Activated T-helper 9 cell treated with anti-CD3 and anti-CD28 coated beads, Interleukin-2, amount 50 U/mL, for 16 hours (primary cell): ENCODE results near the gene LPO.

Experiments used
- DNase-seq: peaks from one replicate; pipeline ENCODE4 v3.0.0-alpha.2; 2020; ENCODE audit warnings: low read depth

Gene LPO

DNA sequence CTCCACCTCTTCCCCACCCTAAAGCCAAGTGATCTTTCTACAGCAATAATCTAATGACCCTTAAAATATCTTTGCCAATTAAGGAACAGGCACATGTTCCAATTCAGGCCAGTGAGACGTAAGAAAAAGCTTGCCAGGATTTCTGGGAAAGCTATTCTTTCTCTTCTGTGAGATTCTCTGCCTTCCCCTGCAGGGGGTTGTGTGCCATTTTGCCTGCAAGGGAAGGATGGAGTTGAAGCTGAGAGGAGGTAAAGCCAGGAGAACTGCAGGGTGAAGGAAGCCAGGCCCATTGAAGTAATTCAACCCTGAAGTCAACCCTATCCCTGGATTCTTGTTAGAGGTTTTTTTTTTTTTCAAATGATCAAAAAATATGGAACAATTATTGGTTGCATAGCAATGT is 9.0 kb upstream of the LPO start:
- DNase-seq: no peak

DNA sequence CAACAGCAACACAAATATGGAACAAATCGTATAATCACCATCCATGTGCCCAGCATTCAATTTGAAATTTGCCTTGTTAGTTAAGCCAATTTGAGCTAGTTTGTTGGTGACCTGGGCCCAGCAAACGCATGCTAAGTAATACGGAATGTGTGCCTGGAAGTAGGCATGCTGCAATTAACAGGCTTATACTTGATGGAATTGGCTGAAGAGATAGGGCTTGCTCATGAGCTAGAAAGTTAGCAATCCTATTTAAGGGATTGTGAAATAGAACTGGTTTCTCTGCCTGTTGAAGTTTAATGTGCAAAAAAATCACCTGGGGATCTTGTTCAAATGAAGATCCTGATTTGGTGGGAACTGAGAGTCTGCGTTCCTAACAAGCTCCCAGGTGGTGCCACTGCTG is 8.5 kb upstream of the LPO start:
- DNase-seq: no peak

DNA sequence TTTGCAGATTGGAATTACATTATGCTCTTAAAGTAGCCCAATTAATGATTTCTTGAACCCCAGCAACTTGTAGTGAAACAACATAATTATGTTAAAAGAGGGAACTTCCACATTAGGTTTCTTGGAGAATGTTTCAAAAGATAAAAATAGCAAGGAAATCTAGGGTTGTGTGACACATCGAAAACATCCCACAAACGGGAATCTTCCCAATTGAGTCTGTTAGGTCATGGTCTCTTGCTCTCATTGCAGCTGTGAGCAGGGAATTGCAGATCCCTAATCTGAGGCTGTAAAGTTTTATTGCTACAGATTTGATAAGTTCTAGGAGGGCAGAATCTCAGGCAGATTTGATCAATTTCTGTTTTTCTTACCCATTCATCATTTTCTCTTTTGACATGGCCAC is 6.7 kb upstream of the LPO start:
- DNase-seq: no peak

DNA sequence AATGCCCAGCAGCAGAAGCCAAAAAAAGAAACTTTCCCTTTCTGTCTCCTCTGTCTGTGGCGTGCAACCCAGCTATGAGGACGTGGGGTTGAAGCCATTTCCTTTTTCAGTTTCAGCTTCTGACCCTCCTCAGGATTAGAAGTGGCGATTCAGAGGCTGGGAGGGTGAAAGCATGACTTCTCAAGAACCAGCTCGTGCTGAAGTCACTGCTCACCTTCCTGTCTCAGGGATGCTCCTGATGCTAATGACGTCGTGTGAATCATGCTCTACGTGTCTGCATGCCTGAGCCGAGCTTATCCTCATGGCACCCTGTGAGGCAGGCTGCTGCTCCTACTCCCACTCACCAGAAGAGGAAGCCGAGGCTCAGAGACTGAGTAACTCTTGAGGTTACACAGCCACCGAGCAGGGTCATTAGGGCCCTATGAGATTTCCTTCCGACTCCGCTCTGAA is 5.7 kb upstream of the LPO start:
- no peak for DNase-seq

DNA sequence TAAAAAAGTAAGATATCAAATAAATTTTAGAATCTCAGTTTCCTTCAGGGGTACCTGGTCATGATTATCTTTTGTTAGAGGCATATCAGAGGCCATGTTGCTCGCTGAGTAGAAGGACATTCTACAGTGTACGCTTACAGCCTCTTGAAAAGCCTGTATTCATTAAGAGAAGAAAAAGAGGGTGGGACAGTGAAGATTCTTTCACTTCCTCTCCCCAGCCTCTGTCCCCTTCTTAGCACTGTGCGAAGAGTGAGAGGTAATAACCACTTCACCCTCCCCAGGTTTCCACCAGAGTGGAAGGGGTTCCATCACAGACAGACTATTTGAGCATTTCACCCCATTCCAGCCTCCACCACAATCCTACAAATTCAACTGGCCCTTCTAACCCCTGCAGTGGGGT is 4.8 kb upstream of the LPO start:
- DNase-seq: no peak

DNA sequence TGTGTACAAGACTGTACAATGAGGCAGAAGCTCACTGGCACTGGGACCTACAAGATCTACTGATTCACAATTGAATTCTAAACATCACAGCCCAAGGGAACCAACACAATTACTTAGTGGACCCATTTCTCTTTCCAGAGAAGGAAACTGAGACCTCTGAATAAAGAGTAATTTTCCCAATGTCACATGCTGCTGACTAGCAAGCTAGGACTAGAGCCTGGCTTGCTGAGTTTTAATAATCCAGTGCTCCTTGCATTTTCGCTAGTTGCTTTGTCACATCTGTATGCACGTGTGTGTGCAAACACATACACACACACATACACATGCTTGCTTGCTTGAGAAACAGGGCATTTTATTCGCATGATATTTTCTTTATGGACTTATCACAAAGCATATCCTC is 3.9 kb upstream of the LPO start:
- DNase-seq: no peak

DNA sequence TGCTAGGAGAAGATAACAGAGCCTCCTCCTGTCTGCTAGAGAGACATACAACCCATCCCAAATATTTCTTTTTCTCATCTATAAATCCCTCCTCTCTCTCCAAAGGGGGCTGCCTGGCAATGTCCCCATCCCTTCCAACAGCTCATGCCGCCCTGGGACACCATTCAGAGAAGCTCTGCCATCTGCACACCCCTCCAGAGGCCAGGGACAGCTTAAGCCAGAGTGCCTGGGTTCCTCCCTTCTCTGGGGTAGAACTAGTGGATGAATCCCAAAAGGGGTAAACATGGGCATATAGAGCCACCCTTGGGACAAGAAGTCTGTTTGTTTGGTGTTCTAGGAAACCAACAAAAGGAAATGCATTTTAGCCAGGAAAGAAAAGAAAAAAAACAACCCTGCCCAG is 2.6 kb upstream of the LPO start:
- no peak for DNase-seq

DNA sequence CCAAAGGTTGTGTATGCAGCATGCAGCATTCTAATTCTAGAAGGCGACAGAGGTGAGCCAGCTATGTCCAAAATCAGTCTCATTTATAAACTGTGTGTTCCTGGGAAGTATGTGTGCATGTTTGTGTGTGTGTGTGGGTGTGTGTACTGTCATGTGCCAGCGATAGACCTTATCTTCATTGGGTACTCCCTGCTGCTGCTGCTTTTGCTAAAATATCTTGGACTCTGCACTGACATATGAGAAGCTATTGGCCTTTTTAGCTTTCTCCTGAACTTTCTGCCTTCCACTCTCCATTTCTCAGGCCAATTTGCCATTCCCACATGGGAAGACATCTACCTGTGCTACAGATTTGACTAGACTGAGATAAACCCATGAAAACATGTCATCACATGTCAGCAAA is 2.0 kb upstream of the LPO start:
- DNase-seq: no peak

DNA sequence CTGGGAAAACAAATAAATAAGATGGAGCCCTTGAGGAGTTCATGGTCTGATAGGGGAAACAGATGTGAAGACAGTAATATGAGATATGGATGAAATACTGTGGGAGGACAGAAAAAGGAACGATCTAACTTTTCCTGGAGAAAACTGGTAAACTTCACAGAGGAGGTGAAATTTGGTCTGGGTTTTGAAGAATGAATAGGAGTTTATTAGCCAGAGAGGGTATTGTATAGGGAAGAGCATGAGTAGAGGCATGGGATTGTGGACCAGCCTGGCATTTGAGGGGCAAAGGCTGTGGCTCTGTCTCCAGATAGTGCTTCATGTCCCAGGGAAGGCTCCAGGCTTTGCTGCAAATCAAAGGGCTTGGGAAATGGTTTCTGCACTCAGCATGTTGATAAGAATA is 1.6 kb downstream of the LPO start:
- no peak for DNase-seq

DNA sequence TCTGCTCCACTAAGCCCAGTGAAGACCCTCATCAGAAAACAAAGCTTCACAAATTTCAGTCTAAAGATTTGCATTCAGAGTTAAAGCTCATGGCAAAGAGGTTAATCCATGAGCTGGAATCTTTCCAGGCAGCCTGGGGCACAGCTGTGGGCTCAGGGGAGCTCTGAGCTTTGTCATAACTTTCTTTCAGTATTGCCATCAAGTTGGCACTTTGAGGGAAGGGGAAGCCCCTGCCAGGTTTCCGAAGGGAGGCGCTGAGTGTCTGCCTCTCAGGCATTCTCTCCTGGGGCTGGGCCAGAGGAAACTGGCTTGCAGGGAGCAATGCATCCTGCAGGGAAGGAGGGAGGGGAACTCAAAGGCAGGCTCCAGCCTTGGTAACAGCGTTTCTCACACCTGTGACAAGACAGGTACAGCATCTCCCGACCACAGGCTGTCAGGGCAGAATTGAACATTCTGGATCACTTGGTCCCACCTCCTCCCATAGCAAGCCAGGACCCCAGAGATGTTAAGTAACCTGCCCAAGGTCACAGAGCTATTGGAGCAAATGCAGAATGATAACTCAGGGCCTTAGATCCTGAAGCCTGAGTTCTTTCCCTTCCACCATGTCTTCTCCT is 3.9 kb downstream of the LPO start:
- DNase-seq: no peak

DNA sequence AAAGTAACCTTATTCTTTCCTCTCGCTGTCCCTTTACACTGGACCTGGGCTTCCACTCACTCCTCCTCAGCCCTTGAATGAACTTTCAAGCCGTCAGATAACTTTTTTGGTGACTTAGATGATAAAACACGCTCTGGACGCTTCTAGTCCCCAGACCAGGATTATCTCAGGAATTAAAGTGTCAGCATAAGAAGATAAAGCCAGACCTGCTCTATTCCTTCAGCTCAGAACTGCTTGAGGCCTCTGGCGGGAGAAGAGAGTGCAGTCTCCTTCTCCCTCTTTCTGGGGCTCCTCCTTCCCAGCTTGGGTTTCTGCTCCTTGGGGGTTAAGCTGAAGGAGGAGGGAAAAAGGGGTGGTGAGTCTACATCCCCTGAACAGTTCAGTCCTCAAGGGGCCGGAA is 6.6 kb downstream of the LPO start:
- DNase-seq: no peak

DNA sequence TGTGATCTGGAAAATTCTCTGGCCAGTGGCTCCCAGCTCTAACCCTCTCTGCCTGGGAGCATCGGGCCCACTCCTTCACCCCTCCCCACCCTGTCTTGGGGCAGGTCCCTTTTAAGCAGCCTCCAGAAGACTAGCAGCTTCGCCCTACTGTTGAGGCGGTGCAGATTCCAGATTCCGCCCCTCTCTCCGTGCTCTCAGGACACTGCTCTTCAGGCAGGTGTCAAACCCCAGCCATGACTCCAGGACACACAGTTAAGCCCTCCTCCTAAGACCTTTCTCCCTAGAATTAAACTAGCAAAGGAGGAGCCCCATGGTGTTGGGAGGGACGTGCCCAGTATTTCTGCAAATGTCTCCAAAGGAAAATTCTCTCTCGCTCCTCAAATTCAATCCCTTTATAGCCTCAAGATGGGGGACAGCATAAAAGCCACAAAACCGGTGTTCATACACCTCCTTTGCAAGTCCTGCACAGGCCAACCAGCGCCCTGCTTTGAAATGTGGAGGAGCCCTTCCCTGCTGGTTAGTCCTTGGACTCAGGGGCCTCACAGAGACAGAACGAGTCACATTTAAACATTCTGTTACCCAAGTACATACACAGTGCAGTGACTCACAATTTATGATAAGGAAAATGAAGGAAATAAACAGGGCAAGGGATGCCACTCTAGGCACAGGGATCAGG is 7.2 kb downstream of the LPO start:
- DNase-seq: no peak

DNA sequence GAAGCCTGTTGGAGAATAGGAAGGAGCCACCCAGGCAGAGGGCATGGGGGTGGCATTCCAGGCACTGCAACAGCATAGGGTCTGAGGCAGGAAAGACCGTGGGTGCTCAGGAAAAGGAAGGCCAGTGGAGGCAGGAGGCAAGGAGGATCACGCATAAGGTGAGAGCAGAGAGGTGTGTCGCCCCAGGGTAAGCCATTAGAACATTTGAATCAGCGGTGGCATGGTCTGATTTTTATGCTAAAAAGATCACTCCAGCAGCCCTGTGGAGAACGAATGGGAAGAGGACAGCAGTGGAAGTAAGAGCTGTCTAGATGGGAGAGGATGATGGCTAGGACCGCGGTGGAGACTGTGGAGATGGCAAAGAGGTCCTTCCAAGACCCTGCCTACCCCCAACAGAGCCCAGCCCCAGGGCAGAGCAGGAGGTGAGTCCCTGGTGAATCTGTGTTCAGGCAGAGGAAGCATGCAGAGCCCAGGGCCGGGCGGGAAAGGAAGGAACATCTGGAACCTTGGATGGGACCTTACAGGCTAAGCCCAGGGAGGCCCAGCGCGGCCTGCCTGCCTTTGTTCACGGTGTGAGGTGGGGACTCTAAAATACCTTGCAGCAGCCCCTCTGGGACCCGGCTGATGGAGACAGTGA is 7.8 kb downstream of the LPO start:
- no peak for DNase-seq

DNA sequence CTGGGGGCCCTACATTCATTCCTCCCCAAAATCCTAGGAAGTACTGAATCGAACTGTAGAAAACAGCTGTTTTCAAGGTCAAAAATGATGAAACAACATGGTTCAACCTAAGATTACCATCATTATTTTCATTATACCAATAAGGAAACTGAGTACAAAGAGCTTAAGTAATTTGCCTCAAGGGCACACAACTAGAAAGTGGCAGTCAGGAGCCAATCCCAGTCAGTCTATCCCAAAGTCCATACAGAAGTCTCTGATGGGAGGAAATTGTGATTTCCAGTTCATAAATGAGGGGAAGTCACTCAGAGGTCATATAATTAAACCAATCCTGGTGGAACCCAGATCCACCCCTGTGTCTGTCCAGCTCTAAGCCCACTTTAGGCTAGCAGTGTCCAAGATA is 8.4 kb downstream of the LPO start:
- DNase-seq: no peak

DNA sequence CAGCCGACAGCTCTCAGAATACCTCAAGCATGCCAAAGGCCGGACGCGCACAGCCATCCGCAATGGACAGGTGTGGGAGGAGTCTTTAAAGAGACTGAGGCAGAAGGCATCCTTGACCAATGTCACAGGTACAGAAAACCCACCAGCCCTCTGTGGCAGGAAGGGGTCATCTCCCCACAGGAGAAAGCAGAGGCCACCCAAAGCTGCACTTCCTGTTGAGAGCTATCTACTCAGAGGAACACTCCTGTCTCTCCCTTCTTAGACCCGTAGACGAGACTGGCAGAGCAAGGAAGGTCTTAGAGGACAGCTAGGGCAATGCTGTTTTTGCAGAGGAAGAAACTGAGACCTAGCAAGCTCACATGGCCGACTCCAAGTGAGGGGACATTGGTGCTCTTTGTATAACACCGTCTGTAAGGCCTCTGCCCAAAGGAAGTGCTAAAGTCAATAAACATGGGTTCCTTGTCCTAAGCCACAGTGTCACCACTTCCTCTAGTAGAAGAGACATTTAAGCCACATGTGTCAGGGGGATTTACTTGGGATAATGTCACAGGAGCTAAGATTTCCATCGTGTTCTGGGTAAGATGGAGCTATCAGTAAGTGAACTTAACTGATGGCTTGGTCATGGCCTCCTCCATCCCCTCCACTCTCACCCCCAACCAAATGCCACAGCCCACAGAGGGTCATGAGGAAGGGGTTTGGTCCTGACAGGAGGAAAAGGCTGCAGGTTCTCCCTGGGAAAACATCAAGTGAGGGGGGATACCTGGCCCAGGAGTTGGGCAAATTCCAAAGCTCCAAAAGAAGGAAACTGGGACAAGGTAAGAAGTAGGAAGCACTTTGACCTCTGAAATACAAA is 9.4 kb downstream of the LPO start:
- no peak for DNase-seq

DNA sequence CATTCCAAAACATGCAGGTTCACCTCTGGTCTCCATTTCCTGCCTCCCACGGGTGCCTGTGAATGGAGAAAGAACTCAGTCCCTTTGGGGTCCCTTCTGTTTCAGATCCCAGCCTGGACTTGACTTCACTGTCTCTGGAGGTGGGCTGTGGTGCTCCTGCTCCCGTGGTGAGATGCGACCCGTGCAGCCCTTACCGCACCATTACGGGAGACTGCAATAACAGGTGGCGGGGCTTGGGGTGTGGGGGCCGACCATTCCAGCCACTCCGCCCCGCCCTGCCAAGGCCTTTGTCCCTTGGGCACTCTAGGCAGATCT is 10.5 kb downstream of the LPO start:
- DNase-seq: no peak

DNA sequence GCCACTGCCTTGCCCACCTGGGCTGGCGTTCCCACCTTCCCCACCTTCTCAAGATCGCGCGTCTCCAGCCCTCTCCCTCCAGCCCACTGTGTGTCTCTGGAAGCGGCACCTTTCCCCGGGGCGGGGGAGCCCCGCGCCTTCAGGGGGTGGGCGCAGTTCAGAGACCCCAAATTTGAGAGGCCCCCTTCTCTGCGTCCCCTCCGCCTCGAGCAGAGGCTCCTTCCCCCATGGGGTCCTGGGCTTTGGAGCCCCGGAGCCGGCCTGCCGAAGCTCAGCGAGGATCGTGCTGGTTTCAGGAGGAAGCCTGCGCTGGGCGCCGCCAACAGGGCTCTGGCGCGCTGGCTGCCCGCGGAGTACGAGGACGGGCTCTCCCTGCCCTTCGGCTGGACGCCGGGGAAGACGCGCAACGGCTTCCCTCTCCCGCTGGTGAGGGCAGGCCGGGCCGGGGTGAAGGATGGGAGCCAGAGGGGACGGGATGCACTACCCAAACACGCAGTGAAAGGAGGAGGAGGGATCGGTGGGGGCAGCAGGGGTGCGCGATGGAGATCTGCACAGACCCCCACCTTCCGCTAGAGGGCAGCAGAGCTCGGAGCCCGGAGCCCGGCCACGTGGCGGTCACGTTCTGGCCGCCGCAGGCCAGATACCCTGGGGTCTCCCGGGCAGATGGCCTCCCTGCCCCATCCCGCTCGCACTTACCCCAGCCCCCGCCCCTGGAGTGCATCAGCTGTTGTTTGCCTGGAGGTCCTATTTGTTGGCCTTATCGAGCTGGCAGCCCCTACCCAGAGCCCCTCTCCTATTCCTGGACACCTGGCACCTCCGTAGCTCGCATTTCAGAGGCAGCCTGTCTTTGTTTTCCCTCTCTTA is 11.1 kb downstream of the LPO start:
- DNase-seq: peak; percentile 65

DNA sequence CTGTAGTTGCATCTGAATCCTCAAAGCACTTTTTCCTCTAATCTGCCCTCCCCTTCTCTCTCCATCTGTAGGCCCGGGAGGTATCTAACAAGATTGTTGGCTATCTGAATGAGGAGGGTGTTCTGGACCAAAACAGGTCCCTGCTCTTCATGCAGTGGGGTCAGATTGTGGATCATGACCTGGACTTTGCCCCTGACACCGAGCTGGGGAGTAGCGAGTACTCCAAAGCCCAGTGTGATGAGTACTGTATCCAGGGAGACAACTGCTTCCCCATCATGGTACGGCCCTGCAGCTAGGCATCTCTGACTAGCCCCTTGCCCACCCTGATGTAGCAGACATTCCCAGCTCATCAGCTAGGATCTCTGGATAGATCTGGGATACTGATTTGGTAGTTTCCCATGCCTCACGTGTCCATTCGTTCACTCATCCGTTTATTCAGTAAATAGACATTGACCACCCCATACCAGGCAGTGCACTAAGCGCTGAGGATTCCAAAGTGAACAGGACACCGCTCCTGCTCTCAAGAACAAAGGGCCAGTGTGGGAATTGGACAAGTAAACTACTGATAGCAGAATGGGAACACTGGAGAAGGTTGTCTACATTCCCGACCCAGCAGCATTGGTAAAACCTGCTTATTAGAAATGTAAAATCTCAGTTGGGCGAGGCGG is 12.1 kb downstream of the LPO start:
- no peak for DNase-seq

DNA sequence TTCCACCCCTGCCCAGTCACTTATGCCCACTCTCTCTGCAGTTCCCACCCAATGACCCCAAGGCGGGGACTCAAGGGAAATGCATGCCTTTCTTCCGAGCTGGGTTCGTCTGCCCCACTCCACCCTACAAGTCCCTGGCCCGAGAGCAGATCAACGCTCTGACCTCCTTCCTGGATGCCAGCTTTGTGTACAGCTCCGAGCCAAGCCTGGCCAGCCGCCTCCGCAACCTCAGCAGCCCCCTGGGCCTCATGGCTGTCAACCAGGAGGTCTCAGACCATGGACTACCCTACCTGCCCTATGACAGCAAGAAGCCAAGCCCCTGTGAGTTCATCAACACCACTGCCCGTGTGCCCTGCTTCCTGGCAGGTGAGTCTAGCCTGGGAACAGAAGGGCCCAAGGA is 13.8 kb downstream of the LPO start:
- DNase-seq: no peak

DNA sequence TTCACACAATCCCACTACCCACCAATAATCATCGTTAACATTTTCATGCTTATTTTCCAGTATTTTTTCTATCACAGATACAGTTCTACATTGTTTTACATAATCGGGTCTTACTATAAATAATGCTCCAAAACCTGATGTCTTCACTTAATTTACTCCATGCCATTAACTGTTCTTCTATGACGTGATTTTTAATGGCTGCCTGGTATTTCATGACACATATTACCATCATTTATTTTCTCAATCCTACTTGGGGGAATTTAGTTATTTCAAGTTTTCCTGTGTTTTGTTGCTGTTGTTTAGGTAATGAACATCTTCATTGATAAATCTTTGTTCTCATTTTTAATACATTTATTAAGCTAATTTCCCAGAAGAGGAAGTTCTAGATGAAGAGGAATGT is 14.7 kb downstream of the LPO start:
- DNase-seq: no peak

DNA sequence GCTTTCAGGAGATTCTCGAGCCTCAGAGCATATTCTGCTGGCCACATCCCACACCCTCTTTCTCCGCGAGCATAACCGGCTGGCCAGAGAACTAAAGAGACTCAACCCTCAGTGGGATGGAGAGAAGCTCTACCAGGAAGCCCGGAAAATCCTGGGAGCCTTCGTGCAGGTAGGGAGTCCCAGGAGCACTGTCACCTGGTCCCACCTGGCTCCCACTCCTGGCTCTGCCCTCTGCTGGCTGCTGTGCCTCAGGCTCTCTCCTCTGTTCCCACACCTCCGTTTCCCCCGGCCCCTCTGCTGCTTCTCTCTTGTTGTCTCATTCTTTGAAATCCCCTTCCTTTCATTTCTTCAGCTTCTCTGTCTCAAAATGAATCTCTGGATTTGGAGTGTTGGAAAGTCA is 16.4 kb downstream of the LPO start:
- no peak for DNase-seq

DNA sequence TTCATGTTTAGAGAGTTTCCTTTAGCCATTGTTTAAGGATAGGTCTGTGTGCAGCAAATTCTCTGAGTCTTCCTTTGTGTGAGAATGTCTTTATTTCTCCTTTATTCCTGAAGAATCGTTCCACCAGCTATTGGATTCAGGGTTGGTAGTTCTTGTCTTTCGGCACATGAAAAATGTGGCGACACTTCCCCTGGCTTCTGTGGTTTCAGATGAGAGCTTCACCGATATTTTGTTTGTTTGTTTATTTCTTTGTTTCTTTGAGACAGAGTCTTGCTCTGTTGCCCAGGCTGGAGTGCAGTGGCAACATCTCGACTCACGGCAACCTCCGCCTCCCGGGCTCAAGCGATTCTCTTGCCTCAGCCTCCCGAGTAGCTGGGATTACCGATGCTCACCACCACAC is 23.8 kb downstream of the LPO start:
- no peak for DNase-seq
